ENCODE results near the gene SH3BP5. TPM values are rescaled to one million over a fixed set of nuclear protein-coding genes. Genes with fewer than 3 reads are reported as not detected.
A peak's percentile ranks its signal among the peaks of the same experiment; 100 is the strongest.

The SH3BP5 gene
- total and polyA plus RNA-seq, 2 donors (not counting 1 experiment from before 2014, with no cell fraction given), result 76.6 to 92.3 TPM

GRCh38 chr3:15295506-15295905 is 36.9 kb downstream of the SH3BP5 start:
- Histone ChIP-seq H3K79me2 (ENCODE audit: control insufficient read depth, insufficient read depth, low read length) (peaks cover 80% of the 10 kb centered on the region), H2AFZ (ENCODE audit: insufficient read depth, low read depth, low read length, poor library complexity, severe bottlenecking) (peak overlapping the region; percentile 12), H3K9ac (ENCODE audit: low read length) (peak overlapping the region; percentile 11), H3K9me3 (ENCODE audit: control extremely low read depth in 1 of 3, control insufficient read depth in 2 of 3, insufficient read depth in 1 of 3, low read length in 2 of 3) (no peaks in the 10 kb centered on the region), H3K4me1 (ENCODE audit: control insufficient read depth in 2 of 2, insufficient read depth in 2 of 2, low read length in 2 of 2) (peaks cover 89 to 90% of the 10 kb centered on the region in 2 donors), H3K4me2 (replicated peaks; ENCODE audit: low read depth, low read length, poor library complexity, severe bottlenecking) (peak overlapping the region; percentile 52), H3K4me3 (ENCODE audit: control extremely low read depth in 1 of 5, extremely low read depth in 1 of 5, insufficient read depth in 1 of 5, low read depth in 2 of 5, low read length in 4 of 5) (no peak overlapping the region), H3K36me3 (replicated peaks in 1 of 2; ENCODE audit: control extremely low read depth in 1 of 2, control insufficient read depth in 1 of 2, extremely low read depth in 1 of 2, insufficient read depth in 2 of 2, low read length in 1 of 2) (peaks cover 0 to 21% of the 10 kb centered on the region in 2 experiments), H3K27ac (ENCODE audit: low read length in 2 of 2) (peak overlapping the region; percentile 50 to 87), H4K20me1 (ENCODE audit: control insufficient read depth, insufficient read depth, low read length, poor library complexity, severe bottlenecking) (peaks cover 51% of the 10 kb centered on the region), H3K27me3 (replicated peaks in 1 of 4; ENCODE audit: control extremely low read depth in 1 of 4, control insufficient read depth in 3 of 4, insufficient read depth in 4 of 4, low read length in 3 of 4) (no peaks in the 10 kb centered on the region)
- TF ChIP-seq EZH2 (IDR thresholded peaks at IDR 0.05; ENCODE audit: borderline replicate concordance, insufficient read depth, low read depth, low read length, poor library complexity, severe bottlenecking) (no peak), CTCF (IDR thresholded peaks at IDR 0.05) (no peak)
- Mint-ChIP-seq H3K27me3 (no peaks in the 10 kb centered on the region), H3K27ac (peak overlapping the region; percentile 91), H3K4me1 (peaks cover 86% of the 10 kb centered on the region), H3K9me3 (ENCODE audit: insufficient read depth) (no peaks in the 10 kb centered on the region), H3K4me3 (peak overlapping the region; percentile 64)
- ATAC-seq (ENCODE audit: low read depth) (peak; percentile 12), DNase-seq (peak; percentile 59)
- ChIA-PET CTCF (interaction anchor here (0.8 to 4.3 kb wide), 20 partner anchors 9 to 104 kb away, joined by 3 to 29 read pairs (median 4); partner anchors contain the start of gene SH3BP5), POLR2A (interaction anchor here (0.5 to 1.8 kb wide), 7 partner anchors 10 to 79 kb away, joined by 3 to 8 read pairs (median 4); no protein-coding TSS in a partner anchor)
- WGBS (ENCODE audit: insufficient coverage), result 16% methylated on average over 6 of the region's 6 CpGs
- intact Hi-C loops (cut with micrococcal nuclease), result no loop called here

- CTCF ChIA-PET, result interaction anchor here (0.6 to 4.3 kb wide), 24 partner anchors 9 to 112 kb away, joined by 3 to 29 read pairs (median 4); partner anchors contain the start of gene SH3BP5
- Histone ChIP-seq H3K9me3 (ENCODE audit: control extremely low read depth in 1 of 3, control insufficient read depth in 2 of 3, insufficient read depth in 1 of 3, low read length in 2 of 3) (no peaks in the 10 kb centered on the region), H3K27me3 (replicated peaks in 1 of 4; ENCODE audit: control extremely low read depth in 1 of 4, control insufficient read depth in 3 of 4, insufficient read depth in 4 of 4, low read length in 3 of 4) (no peaks in the 10 kb centered on the region), H3K9ac (ENCODE audit: low read length) (peak overlapping the region; percentile 11), H3K4me1 (ENCODE audit: control insufficient read depth in 2 of 2, insufficient read depth in 2 of 2, low read length in 2 of 2) (peaks cover 89 to 91% of the 10 kb centered on the region in 2 donors), H3K4me3 (ENCODE audit: control extremely low read depth in 1 of 5, extremely low read depth in 1 of 5, insufficient read depth in 1 of 5, low read depth in 2 of 5, low read length in 4 of 5) (peak overlapping the region in 1 of 5 experiments; percentile 30), H4K20me1 (ENCODE audit: control insufficient read depth, insufficient read depth, low read length, poor library complexity, severe bottlenecking) (peaks cover 48% of the 10 kb centered on the region), H3K79me2 (ENCODE audit: control insufficient read depth, insufficient read depth, low read length) (peaks cover 79% of the 10 kb centered on the region), H3K4me2 (replicated peaks; ENCODE audit: low read depth, low read length, poor library complexity, severe bottlenecking) (peak overlapping the region; percentile 52), H3K27ac (ENCODE audit: low read length in 2 of 2) (peak overlapping the region; percentile 50 to 87), H2AFZ (ENCODE audit: insufficient read depth, low read depth, low read length, poor library complexity, severe bottlenecking) (peak overlapping the region; percentile 12), H3K36me3 (replicated peaks in 1 of 2; ENCODE audit: control extremely low read depth in 1 of 2, control insufficient read depth in 1 of 2, extremely low read depth in 1 of 2, insufficient read depth in 2 of 2, low read length in 1 of 2) (peaks cover 0 to 18% of the 10 kb centered on the region in 2 experiments)
- intact Hi-C loops (cut with micrococcal nuclease), result no loop called here
- TF ChIP-seq EZH2 (IDR thresholded peaks at IDR 0.05; ENCODE audit: borderline replicate concordance, insufficient read depth, low read depth, low read length, poor library complexity, severe bottlenecking), result no peak
- DNase-seq (peak; percentile 66), ATAC-seq (ENCODE audit: low read depth) (peak; percentile 37)
- POLR2A ChIA-PET, result interaction anchor here (0.5 to 1.8 kb wide), 6 partner anchors 11 to 79 kb away, joined by 3 to 6 read pairs (median 4); no protein-coding TSS in a partner anchor
- Mint-ChIP-seq H3K9me3 (ENCODE audit: insufficient read depth) (no peaks in the 10 kb centered on the region), H3K27me3 (no peaks in the 10 kb centered on the region), H3K27ac (peak overlapping the region; percentile 91), H3K4me1 (peaks cover 84% of the 10 kb centered on the region), H3K4me3 (peak overlapping the region; percentile 64)
- WGBS (ENCODE audit: insufficient coverage), result 43% methylated on average over 4 of the region's 5 CpGs
Measured at GRCh38 chr3:15294929-15295328, 37.5 kb downstream of the SH3BP5 start.

Measured in B cell (primary cell).